ENCODE results near the gene TOX3. TPM values are rescaled to one million over a fixed set of nuclear protein-coding genes. Genes with fewer than 3 reads are reported as not detected.

TOX3 gene
- total and polyA plus RNA-seq, 2 of the 13 experiments (the other 11 are each of a cell fraction or from before 2014, with no cell fraction given), result 14.5 to 98.6 TPM

DNA sequence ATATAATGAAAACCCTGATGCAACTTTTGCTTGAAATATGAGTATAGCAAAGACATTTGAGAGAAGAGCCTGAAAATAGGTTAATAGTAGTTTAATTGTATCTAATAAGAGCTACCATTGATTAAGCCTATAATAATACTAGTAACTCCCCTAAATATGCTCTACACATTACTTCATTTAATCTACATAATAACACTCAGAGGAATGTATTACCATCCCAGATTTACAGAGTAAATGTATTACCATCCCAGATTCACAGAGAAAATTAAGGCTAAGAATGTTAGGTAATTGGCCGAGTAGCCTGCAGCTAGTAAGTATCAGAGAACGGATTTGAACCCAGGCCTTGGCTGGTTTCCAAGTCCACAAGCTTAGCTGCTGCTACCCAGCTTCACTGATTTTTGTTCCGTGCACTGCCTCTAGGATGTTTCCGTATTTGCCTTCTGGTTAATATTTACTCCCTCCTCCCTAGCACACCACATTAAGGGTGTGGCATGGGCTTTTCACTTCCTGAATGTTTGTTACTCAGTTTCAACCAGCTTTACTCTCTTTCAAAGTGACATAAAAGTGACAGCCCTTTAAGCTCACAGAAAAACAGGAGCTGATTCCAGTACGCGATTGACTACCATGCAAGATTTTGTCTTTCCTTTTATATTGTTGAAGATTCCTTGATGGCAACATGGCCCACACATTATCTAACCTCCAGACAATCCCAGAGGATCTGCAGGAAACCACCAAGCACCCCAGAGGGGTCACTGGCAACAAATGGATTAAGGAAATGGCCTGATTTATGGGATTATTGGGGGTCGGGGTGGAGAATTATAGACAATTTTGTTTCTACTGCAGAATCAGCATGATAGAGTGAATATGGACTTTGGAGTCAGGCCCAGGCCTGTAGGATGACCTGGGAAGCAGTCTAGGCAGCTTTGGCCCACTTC is 26.7 kb upstream of the TOX3 start (continued):
- TF ChIP-seq, protein P1, sequence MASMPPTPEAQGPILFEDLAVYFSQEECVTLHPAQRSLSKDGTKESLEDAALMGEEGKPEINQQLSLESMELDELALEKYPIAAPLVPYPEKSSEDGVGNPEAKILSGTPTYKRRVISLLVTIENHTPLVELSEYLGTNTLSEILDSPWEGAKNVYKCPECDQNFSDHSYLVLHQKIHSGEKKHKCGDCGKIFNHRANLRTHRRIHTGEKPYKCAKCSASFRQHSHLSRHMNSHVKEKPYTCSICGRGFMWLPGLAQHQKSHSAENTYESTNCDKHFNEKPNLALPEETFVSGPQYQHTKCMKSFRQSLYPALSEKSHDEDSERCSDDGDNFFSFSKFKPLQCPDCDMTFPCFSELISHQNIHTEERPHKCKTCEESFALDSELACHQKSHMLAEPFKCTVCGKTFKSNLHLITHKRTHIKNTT (CRISPR knock-in tag; IDR thresholded peaks at IDR 0.05), result no peak
- TF ChIP-seq NCOA5 (CRISPR knock-in tag; IDR thresholded peaks at IDR 0.05), result no peak
- TF ChIP-seq, protein P2, sequence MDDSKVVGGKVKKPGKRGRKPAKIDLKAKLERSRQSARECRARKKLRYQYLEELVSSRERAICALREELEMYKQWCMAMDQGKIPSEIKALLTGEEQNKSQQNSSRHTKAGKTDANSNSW (CRISPR knock-in tag; IDR thresholded peaks at IDR 0.05; ENCODE audit: borderline replicate concordance), result no peak
- TF ChIP-seq XBP1 (CRISPR knock-in tag; IDR thresholded peaks at IDR 0.05), result no peak
- no peak for TF ChIP-seq ZNF468 (CRISPR knock-in tag; IDR thresholded peaks at IDR 0.05)
- no peak; the same call in 1 of the 2 replicates for TF ChIP-seq ZNF776 (CRISPR knock-in tag; IDR thresholded peaks at IDR 0.05)
- TF ChIP-seq ZEB1 (IDR thresholded peaks at IDR 0.05; ENCODE audit: insufficient replicate concordance, low read depth), result no peak
- TF ChIP-seq RBM39 (IDR thresholded peaks at IDR 0.05; ENCODE audit: low read depth, low read length, poor library complexity, severe bottlenecking), result no peak
- TF ChIP-seq, protein P3, sequence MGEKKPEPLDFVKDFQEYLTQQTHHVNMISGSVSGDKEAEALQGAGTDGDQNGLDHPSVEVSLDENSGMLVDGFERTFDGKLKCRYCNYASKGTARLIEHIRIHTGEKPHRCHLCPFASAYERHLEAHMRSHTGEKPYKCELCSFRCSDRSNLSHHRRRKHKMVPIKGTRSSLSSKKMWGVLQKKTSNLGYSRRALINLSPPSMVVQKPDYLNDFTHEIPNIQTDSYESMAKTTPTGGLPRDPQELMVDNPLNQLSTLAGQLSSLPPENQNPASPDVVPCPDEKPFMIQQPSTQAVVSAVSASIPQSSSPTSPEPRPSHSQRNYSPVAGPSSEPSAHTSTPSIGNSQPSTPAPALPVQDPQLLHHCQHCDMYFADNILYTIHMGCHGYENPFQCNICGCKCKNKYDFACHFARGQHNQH (CRISPR knock-in tag; IDR thresholded peaks at IDR 0.05), result peak; percentile 91
- TF ChIP-seq PHF8 (CRISPR knock-in tag; IDR thresholded peaks at IDR 0.05), result peak; percentile 32
- no peak for TF ChIP-seq ZNF225 (CRISPR knock-in tag; IDR thresholded peaks at IDR 0.05)
- TF ChIP-seq AGO2 (optimal IDR thresholded peaks at IDR 0.05; ENCODE audit: low read depth, low read length), result no peak
- peak; percentile 60; the same call in 1 of the 2 replicates for TF ChIP-seq GABPB1 (CRISPR knock-in tag; IDR thresholded peaks at IDR 0.05)
- no peak for TF ChIP-seq SIN3B (IDR thresholded peaks at IDR 0.05; ENCODE audit: low read length)
- TF ChIP-seq THYN1 (CRISPR knock-in tag; IDR thresholded peaks at IDR 0.05; ENCODE audit: borderline replicate concordance, low read depth), result 0 out of 2 replicates have a peak, but pooled peaks have one; percentile 80
- TF ChIP-seq NCOR1 (IDR thresholded peaks at IDR 0.05; ENCODE audit: borderline replicate concordance, low read length), result peak; percentile 62
- TF ChIP-seq HOXA5 (CRISPR knock-in tag; IDR thresholded peaks at IDR 0.05), result peak; percentile 18; the same call in 1 of the 2 replicates
- TF ChIP-seq, protein P4, sequence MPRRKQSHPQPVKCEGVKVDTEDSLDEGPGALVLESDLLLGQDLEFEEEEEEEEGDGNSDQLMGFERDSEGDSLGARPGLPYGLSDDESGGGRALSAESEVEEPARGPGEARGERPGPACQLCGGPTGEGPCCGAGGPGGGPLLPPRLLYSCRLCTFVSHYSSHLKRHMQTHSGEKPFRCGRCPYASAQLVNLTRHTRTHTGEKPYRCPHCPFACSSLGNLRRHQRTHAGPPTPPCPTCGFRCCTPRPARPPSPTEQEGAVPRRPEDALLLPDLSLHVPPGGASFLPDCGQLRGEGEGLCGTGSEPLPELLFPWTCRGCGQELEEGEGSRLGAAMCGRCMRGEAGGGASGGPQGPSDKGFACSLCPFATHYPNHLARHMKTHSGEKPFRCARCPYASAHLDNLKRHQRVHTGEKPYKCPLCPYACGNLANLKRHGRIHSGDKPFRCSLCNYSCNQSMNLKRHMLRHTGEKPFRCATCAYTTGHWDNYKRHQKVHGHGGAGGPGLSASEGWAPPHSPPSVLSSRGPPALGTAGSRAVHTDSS (CRISPR knock-in tag; conservative IDR thresholded peaks at IDR 0.05), result no peak
- TF ChIP-seq ZMAT3 (CRISPR knock-in tag; conservative IDR thresholded peaks at IDR 0.05), result 0 out of 2 replicates have a peak, but pooled peaks have one; percentile 29
- TF ChIP-seq ZNF577 (CRISPR knock-in tag; IDR thresholded peaks at IDR 0.05; ENCODE audit: borderline replicate concordance, low read depth), result no peak
- TF ChIP-seq BCL6 (CRISPR knock-in tag; IDR thresholded peaks at IDR 0.05), result peak; percentile 86
